Measurements from ENCODE around the gene THRA. TPM values are rescaled to one million over a fixed set of nuclear protein-coding genes. Genes with fewer than 3 reads are reported as not detected.

Gene THRA
- total RNA-seq, 2 donors from 2014 or later, result 35.2 to 79.8 TPM

GRCh38 chr17:40069751-40070708 lies 7.3 kb downstream of the THRA start:
- intact Hi-C loops (cut with DNase I), result no loop called here
- peaks cover 49% of the 10 kb centered on the region for H3K4me1 ChIP-seq (replicated peaks)
- no peaks in the 10 kb centered on the region for H3K9me3 ChIP-seq
- no peaks in the 10 kb centered on the region for H3K27me3 ChIP-seq (replicated peaks; ENCODE audit: insufficient read depth)
- peak overlapping the region; percentile 89 to 93 for H3K27ac ChIP-seq
- DNase-seq (ENCODE audit: low spot score), result peak; percentile 90
- TF ChIP-seq POLR2A (IDR thresholded peaks at IDR 0.05) (peak; percentile 41), POLR2AphosphoS5 (IDR thresholded peaks at IDR 0.05) (peak; percentile 83)
- TF ChIP-seq, protein P1, sequence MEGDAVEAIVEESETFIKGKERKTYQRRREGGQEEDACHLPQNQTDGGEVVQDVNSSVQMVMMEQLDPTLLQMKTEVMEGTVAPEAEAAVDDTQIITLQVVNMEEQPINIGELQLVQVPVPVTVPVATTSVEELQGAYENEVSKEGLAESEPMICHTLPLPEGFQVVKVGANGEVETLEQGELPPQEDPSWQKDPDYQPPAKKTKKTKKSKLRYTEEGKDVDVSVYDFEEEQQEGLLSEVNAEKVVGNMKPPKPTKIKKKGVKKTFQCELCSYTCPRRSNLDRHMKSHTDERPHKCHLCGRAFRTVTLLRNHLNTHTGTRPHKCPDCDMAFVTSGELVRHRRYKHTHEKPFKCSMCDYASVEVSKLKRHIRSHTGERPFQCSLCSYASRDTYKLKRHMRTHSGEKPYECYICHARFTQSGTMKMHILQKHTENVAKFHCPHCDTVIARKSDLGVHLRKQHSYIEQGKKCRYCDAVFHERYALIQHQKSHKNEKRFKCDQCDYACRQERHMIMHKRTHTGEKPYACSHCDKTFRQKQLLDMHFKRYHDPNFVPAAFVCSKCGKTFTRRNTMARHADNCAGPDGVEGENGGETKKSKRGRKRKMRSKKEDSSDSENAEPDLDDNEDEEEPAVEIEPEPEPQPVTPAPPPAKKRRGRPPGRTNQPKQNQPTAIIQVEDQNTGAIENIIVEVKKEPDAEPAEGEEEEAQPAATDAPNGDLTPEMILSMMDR (IDR thresholded peaks at IDR 0.05), result peak in 1 of 4 experiments; percentile 8
- 13% methylated on average over 14 of the region's 14 CpGs for WGBS
- no peaks in the 10 kb centered on the region for H3K36me3 ChIP-seq
- peak overlapping the region in 1 of 2 donors; percentile 17 for H3K4me3 ChIP-seq

- no peaks in the 10 kb centered on the region for H3K36me3 ChIP-seq
- no peaks in the 10 kb centered on the region for H3K27me3 ChIP-seq (replicated peaks; ENCODE audit: insufficient read depth)
- no peaks in the 10 kb centered on the region for H3K9me3 ChIP-seq
- no peak for DNase-seq (ENCODE audit: low spot score)
- intact Hi-C loops (cut with DNase I), result no loop called here
- WGBS, result 22% methylated on average over 8 of the region's 8 CpGs
- TF ChIP-seq POLR2AphosphoS5 (IDR thresholded peaks at IDR 0.05), result no peak
- TF ChIP-seq, protein P1 (IDR thresholded peaks at IDR 0.05), result no peak
- peak overlapping the region in 1 of 2 donors; percentile 4 for H3K4me3 ChIP-seq
- peak overlapping the region; percentile 89 to 93 for H3K27ac ChIP-seq
- H3K4me1 ChIP-seq (replicated peaks), result peaks cover 57% of the 10 kb centered on the region
Observed at GRCh38 chr17:40070709-40071312, 8.0 kb downstream of the THRA start.

GRCh38 chr17:40071313-40072039 lies 8.7 kb downstream of the THRA start:
- intact Hi-C loops (cut with DNase I), result no loop called here
- Histone ChIP-seq H3K27me3 (replicated peaks; ENCODE audit: insufficient read depth) (no peaks in the 10 kb centered on the region), H3K9me3 (no peaks in the 10 kb centered on the region), H3K4me1 (replicated peaks) (peaks cover 63% of the 10 kb centered on the region), H3K36me3 (no peaks in the 10 kb centered on the region), H3K27ac (peak overlapping the region; percentile 89 to 93), H3K4me3 (peak overlapping the region in 1 of 2 donors; percentile 4)
- no peak for DNase-seq (ENCODE audit: low spot score)
- TF ChIP-seq POLR2A (IDR thresholded peaks at IDR 0.05) (no peak), POLR2AphosphoS5 (IDR thresholded peaks at IDR 0.05) (no peak)
- TF ChIP-seq, protein P1 (IDR thresholded peaks at IDR 0.05), result no peak
- WGBS, result 41% methylated on average over 15 of the region's 16 CpGs

GRCh38 chr17:40072040-40072734 lies 9.4 kb downstream of the THRA start:
- no peak for TF ChIP-seq POLR2A (IDR thresholded peaks at IDR 0.05)
- TF ChIP-seq, protein P1 (IDR thresholded peaks at IDR 0.05), result peak in 1 of 4 experiments; percentile 15
- peak; percentile 69 for TF ChIP-seq POLR2AphosphoS5 (IDR thresholded peaks at IDR 0.05)
- intact Hi-C loops (cut with DNase I), result no loop called here
- peak; percentile 88 for DNase-seq (ENCODE audit: low spot score)
- Histone ChIP-seq H3K27ac (peak overlapping the region; percentile 89 to 93), H3K9me3 (no peaks in the 10 kb centered on the region), H3K36me3 (no peaks in the 10 kb centered on the region), H3K27me3 (replicated peaks; ENCODE audit: insufficient read depth) (no peaks in the 10 kb centered on the region), H3K4me1 (replicated peaks) (peaks cover 68% of the 10 kb centered on the region), H3K4me3 (peak overlapping the region in 1 of 2 donors; percentile 4)
- WGBS, result 13% methylated on average over 16 of the region's 19 CpGs
